ENCODE data around the gene HOXC12.

The HOXC12 gene

GRCh38 chr12:53956251-53956887 lies 1.7 kb downstream of the HOXC12 start:
- DNase-seq (ENCODE audit: low read depth), result no peak

GRCh38 chr12:53956914-53957536 lies 2.3 kb downstream of the HOXC12 start:
- DNase-seq (ENCODE audit: low read depth), result no peak

- no peak for DNase-seq (ENCODE audit: low read depth)
These were observed 3.4 kb downstream of the HOXC12 start for GRCh38 chr12:53958128-53958527.

- DNase-seq (ENCODE audit: low read depth), result no peak
These were observed 4.6 kb downstream of the HOXC12 start for GRCh38 chr12:53959314-53959713.

- DNase-seq (ENCODE audit: low read depth), result no peak
These were observed 5.7 kb downstream of the HOXC12 start for GRCh38 chr12:53960187-53961024.

- DNase-seq (ENCODE audit: low read depth), result no peak
These were observed 6.5 kb downstream of the HOXC12 start for GRCh38 chr12:53961025-53961761.

GRCh38 chr12:53963005-53963404 lies 8.3 kb downstream of the HOXC12 start:
- no peak for DNase-seq (ENCODE audit: low read depth)

GRCh38 chr12:53963434-53964314 lies 9.0 kb downstream of the HOXC12 start:
- peak; percentile 42 for DNase-seq (ENCODE audit: low read depth)

GRCh38 chr12:53964315-53964713 lies 9.6 kb downstream of the HOXC12 start:
- peak; percentile 82 for DNase-seq (ENCODE audit: low read depth)

GRCh38 chr12:53965281-53966084 lies 10.8 kb downstream of the HOXC12 start:
- peak; percentile 93 for DNase-seq (ENCODE audit: low read depth)

GRCh38 chr12:53966085-53966384 lies 11.3 kb downstream of the HOXC12 start:
- DNase-seq (ENCODE audit: low read depth), result no peak

- DNase-seq (ENCODE audit: low read depth), result peak; percentile 49
These were observed 11.9 kb downstream of the HOXC12 start for GRCh38 chr12:53966385-53967133.

GRCh38 chr12:53967421-53967925 lies 12.8 kb downstream of the HOXC12 start:
- peak; percentile 83 for DNase-seq (ENCODE audit: low read depth)

- peak; percentile 67 for DNase-seq (ENCODE audit: low read depth)
These were observed 13.8 kb downstream of the HOXC12 start for GRCh38 chr12:53968214-53969127.

- DNase-seq (ENCODE audit: low read depth), result peak; percentile 62
These were observed 15.0 kb downstream of the HOXC12 start for GRCh38 chr12:53969588-53970259.

- DNase-seq (ENCODE audit: low read depth), result no peak
These were observed 15.7 kb downstream of the HOXC12 start for GRCh38 chr12:53970451-53970850.

- DNase-seq (ENCODE audit: low read depth), result no peak
These were observed 16.4 kb downstream of the HOXC12 start for GRCh38 chr12:53971129-53971528.

- no peak for DNase-seq (ENCODE audit: low read depth)
These were observed 17.0 kb downstream of the HOXC12 start for GRCh38 chr12:53971686-53972085.

All from EH (cell line).